ENCODE measurements around the gene ZNF219. TPM values are rescaled to one million over a fixed set of nuclear protein-coding genes. Genes with fewer than 3 reads are reported as not detected.

Gene ZNF219
- total RNA-seq, 2 experiments from 2014 or later = 5.3 to 5.8 TPM

DNA sequence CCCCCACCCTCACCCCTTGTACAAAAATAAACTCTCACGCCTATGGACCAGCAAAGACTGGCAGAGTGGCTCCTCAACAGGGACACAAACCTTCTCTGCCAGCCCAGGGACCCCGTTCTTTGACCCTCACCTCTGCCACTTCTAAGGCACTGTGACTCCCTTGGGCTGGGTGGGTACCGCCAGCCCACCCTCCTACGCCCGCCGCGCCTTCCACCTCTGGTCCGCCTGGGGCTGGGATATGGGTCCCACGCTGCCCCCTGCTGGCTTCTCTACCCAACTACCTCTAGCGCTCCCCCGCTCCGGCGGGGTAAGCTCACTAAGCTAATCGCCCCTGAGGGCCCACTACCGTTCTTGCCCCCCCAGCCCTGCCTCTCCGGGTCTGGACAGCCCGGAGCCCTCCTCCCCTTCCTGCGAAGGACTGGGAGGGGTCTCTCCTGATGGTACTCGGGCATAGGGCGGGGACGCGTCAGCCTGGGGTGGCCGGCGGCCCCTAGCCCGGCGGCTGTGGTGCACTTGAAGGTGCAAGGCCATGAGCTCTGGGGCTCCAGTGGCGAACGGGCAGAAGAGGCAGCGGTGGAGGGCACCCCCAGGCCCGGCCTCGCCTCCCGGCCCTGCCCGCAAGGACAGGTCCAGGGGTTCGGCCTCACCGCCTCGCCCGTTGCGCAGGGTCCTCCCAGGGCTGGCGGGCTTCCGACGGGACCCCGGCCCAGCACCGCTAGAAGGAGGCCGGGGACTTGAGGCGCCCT, 8.1 kb downstream of the ZNF219 start:
- H3K4me3 Mint-ChIP-seq = no peak overlapping the region
- no peaks in the 10 kb centered on the region for H3K36me3 Mint-ChIP-seq (ENCODE audit: low read depth)
- H3K27me3 Mint-ChIP-seq = no peaks in the 10 kb centered on the region
- POLR2A ChIA-PET = interaction anchor here (1.0 to 4.1 kb wide), 2 partner anchors 14 to 19 kb away, joined by 3 to 19 read pairs; partner anchors contain the start of gene ARHGEF40
- CTCF ChIA-PET = interaction anchor here (0.6 to 5.1 kb wide), 9 partner anchors 11 to 119 kb away, joined by 3 to 81 read pairs (median 3); partner anchors contain the start of gene TMEM253
- no peak for DNase-seq
- no peak overlapping the region for H3K27ac Mint-ChIP-seq
- peaks cover 28% of the 10 kb centered on the region for H3K4me1 Mint-ChIP-seq
- H3K9me3 Mint-ChIP-seq = no peaks in the 10 kb centered on the region

DNA sequence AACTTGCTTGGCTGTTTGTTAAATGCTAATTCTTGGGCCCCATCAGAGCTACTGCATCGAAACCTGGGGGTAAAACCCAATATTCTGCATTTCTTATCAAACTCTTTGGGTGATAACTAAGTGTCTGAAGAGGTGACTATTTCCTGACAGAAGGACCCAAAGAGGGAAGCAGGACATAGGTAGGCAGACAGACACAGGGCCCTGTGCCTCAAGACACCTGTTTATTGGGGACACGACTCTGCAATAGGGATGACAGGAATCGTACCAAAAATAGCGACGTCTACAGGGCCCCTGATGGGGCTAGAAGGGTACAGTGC, 8.6 kb downstream of the ZNF219 start:
- H3K9me3 Mint-ChIP-seq = no peaks in the 10 kb centered on the region
- ChIA-PET CTCF (interaction anchor here (0.7 to 5.1 kb wide), 12 partner anchors 10 to 119 kb away, joined by 3 to 81 read pairs (median 4); partner anchors contain the start of genes ARHGEF40 and TMEM253), POLR2A (interaction anchor here (3.1 to 4.1 kb wide), 2 partner anchors 13 to 19 kb away, joined by 19 to 31 read pairs; partner anchors contain the start of gene ARHGEF40)
- no peak for DNase-seq
- peaks cover 28% of the 10 kb centered on the region for H3K4me1 Mint-ChIP-seq
- no peaks in the 10 kb centered on the region for H3K36me3 Mint-ChIP-seq (ENCODE audit: low read depth)
- H3K27ac Mint-ChIP-seq = no peak overlapping the region
- no peak overlapping the region for H3K4me3 Mint-ChIP-seq
- H3K27me3 Mint-ChIP-seq = no peaks in the 10 kb centered on the region

DNA sequence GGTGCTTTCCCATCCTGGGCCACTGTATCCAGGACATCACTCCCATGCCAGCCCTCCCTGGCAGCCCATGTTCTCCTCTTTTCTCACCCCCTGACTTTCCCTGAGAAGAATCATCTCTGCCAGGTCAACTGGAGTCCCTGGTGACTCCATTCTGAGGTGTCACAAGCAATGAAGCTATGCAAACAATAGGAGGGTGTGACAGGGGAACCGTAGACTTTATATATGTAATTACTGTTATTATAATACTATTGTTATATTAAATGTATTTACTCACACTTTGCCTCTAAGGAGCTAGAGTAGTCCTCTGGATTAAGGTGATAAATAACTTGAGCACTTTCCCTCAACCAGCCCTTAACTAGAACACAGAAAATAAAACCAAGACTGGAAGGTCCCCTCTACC, 9.2 kb downstream of the ZNF219 start:
- H3K4me3 Mint-ChIP-seq = no peak overlapping the region
- no peaks in the 10 kb centered on the region for H3K27me3 Mint-ChIP-seq
- ChIA-PET POLR2A (interaction anchor here (2.0 to 4.1 kb wide), 3 partner anchors 14 to 21 kb away, joined by 6 to 31 read pairs (median 19); partner anchors contain the start of gene ARHGEF40), CTCF (interaction anchor here (0.9 to 5.1 kb wide), 11 partner anchors 10 to 118 kb away, joined by 3 to 81 read pairs (median 4); partner anchors contain the start of genes ARHGEF40 and TMEM253)
- H3K36me3 Mint-ChIP-seq (ENCODE audit: low read depth) = no peaks in the 10 kb centered on the region
- H3K27ac Mint-ChIP-seq = no peak overlapping the region
- no peak for DNase-seq
- H3K9me3 Mint-ChIP-seq = no peaks in the 10 kb centered on the region
- H3K4me1 Mint-ChIP-seq = peaks cover 28% of the 10 kb centered on the region

DNA sequence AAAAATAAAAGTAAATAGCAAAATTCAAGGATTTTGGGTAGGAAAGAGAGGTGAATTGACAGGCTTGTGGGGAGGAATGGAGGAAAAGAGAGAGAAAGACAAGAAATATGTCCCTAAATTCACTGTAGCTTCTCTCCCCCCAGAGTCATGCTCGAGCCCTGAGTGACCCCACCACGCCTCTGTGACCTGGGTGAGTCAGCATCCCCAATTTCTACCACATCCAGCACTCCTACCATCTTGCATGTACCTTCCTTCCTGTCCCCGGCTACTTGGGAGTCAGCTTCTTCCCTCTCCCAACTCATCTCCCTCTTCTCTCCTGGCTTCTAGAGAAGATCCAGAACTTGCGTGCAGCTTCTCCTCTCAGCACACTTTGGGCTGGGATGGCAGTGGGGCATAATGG, 9.8 kb downstream of the ZNF219 start:
- CTCF ChIA-PET = interaction anchor here (1.0 to 5.1 kb wide), 9 partner anchors 11 to 118 kb away, joined by 3 to 81 read pairs (median 9); partner anchors contain the start of genes ARHGEF40 and TMEM253
- POLR2A ChIA-PET = interaction anchor here (2.0 to 4.1 kb wide), 3 partner anchors 14 to 20 kb away, joined by 6 to 31 read pairs (median 19); partner anchors contain the start of gene ARHGEF40
- no peak for DNase-seq
- no peaks in the 10 kb centered on the region for H3K27me3 Mint-ChIP-seq
- no peak overlapping the region for H3K4me3 Mint-ChIP-seq
- H3K4me1 Mint-ChIP-seq = peaks cover 28% of the 10 kb centered on the region
- H3K36me3 Mint-ChIP-seq (ENCODE audit: low read depth) = no peaks in the 10 kb centered on the region
- H3K9me3 Mint-ChIP-seq = no peaks in the 10 kb centered on the region
- H3K27ac Mint-ChIP-seq = no peak overlapping the region

DNA sequence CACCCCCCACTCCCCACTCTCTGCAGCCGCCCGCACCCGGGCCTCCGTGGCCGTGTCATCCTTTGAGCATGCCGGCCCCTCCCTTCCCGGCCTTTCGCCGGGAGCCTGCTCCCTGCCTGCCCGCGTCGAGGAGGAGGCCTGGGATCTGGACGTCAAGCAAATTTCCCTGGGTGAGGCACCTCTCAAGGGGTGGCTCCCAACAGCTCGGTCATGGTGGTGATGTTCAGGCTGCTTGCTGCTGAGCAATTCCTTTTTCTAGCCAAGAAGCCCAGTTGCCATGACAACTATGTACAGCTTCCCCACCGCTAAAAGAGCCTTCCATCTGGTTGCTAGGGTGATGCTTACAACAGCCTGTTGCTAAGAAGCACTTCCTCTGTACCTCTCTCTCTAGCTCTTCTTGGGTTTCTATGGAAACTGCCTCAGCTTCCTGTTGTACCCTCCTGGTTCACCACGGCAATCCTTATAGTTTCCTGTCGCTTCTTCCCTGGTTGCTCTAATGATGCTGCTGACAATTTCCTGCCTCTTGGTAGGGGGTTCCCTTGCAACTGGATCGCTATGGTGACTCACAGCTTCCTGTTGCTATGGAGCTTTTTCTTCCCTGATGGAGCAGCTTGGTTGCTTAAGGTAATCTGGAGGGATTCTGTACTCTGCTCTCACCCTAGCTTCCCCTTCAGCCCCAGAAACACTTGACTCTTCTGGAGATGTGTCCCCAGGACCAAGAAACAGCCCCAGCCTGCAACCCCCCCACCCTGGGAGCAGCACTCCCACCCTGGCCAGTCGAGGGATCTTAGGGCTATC, 11.0 kb downstream of the ZNF219 start:
- CTCF ChIA-PET = interaction anchor here (0.8 to 5.1 kb wide), 11 partner anchors 9 to 82 kb away, joined by 3 to 81 read pairs (median 4); partner anchors contain the start of genes NDRG2 and TMEM253
- POLR2A ChIA-PET = interaction anchor here (1.0 to 4.1 kb wide), 7 partner anchors 9 to 177 kb away, joined by 3 to 31 read pairs (median 4); partner anchors contain the start of gene ARHGEF40
- H3K27me3 Mint-ChIP-seq = no peaks in the 10 kb centered on the region
- H3K36me3 Mint-ChIP-seq (ENCODE audit: low read depth) = no peaks in the 10 kb centered on the region
- H3K27ac Mint-ChIP-seq = no peak overlapping the region
- H3K4me1 Mint-ChIP-seq = peaks cover 24% of the 10 kb centered on the region
- no peaks in the 10 kb centered on the region for H3K9me3 Mint-ChIP-seq
- no peak overlapping the region for H3K4me3 Mint-ChIP-seq
- DNase-seq = peak; percentile 64

DNA sequence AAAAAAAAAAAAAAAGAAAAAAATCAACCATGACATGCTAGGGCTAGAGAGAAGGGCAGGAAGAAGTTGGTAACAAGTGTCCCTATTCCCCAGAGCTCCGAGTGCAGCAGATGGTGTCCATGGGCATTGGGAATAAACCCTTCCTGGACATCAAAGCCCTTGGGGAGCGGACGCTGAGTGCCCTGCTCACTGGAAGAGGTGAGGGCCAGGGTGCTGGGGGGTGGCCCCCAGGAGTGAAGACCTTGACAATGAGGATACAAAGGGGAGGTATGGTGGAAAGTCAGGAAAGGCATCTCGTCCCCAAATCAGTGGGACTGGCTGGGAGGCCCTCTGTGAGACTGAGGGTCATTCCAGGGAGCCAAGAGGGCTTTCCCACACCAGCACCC, 11.6 kb downstream of the ZNF219 start:
- H3K36me3 Mint-ChIP-seq (ENCODE audit: low read depth) = no peaks in the 10 kb centered on the region
- H3K27ac Mint-ChIP-seq = no peak overlapping the region
- H3K9me3 Mint-ChIP-seq = no peaks in the 10 kb centered on the region
- ChIA-PET CTCF (interaction anchor here (0.8 to 5.1 kb wide), 11 partner anchors 9 to 82 kb away, joined by 3 to 81 read pairs (median 4); partner anchors contain the start of genes NDRG2 and TMEM253), POLR2A (interaction anchor here (1.0 to 4.1 kb wide), 5 partner anchors 13 to 178 kb away, joined by 3 to 31 read pairs (median 4); partner anchors contain the start of gene ARHGEF40)
- no peak overlapping the region for H3K4me3 Mint-ChIP-seq
- peaks cover 23% of the 10 kb centered on the region for H3K4me1 Mint-ChIP-seq
- no peak for DNase-seq
- no peaks in the 10 kb centered on the region for H3K27me3 Mint-ChIP-seq

DNA sequence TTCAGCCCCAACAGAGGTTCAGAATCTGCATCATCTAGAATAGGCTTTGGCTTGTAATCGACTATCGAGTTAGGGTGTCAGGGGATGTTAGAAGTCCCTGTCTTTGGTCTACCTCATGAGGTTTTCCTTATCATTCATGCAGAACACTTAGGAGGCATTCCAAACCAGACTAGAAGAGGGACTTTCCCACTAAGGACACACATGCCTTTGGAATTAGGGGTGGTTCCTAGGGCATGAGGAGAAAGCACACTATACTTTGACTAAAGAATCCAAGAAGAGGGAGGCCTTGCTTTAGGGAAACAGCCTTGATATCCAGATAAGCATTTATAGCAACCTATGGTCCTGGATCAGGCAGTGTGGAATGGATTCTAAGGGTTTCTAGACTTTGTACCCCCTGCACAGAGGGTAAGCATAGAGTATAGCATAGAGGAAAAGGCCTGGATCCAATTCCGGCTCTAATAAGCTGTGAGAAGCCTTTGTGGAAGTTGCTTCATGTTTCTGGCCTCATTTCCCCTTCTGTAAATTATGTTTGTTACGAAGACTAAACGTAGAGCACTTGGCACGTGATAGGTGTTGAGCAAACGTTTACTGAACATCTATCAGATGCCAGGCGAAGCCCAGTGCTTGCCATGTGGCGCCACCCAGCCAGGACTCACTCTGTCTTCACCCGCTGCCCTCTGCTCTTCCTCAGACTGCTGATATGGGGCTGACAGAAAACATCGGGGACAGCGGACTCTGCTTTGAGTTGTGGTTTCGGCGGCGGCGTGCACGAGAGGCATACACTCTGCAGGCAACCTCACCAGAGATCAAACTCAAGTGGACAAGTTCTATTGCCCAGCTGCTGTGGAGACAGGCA, 13.2 kb downstream of the ZNF219 start:
- Mint-ChIP-seq H3K4me3 (no peak overlapping the region), H3K4me1 (peaks cover 23% of the 10 kb centered on the region), H3K36me3 (ENCODE audit: low read depth) (no peaks in the 10 kb centered on the region), H3K9me3 (no peaks in the 10 kb centered on the region), H3K27ac (no peak overlapping the region), H3K27me3 (no peaks in the 10 kb centered on the region)
- ChIA-PET CTCF (no interaction called here), POLR2A (interaction anchor here (0.8 kb wide), 2 partner anchors 14 to 18 kb away, joined by 4 read pairs; no protein-coding TSS in a partner anchor)
- DNase-seq = no peak

DNA sequence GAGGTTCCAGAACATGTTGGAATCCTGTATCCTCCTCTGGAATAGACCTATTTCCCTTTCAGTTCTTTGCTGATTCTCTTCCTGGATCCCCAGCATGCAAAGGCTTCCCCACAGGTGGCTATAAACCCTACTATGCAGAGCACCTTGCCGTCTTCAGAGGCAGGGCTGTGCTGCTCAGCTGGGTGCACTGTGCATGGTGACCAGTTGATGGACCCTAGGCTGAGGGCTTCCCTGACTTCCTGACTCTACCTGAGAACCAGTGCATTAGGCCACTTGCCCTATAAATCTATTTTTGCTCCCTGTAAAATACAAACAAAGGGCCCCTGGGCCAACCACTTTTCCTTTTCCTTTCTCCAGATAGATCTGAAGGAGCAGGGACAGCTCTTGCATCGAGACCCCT, 14.1 kb downstream of the ZNF219 start:
- Mint-ChIP-seq H3K4me1 (peaks cover 23% of the 10 kb centered on the region), H3K27me3 (peaks cover 1% of the 10 kb centered on the region), H3K4me3 (no peak overlapping the region), H3K27ac (no peak overlapping the region), H3K36me3 (ENCODE audit: low read depth) (no peaks in the 10 kb centered on the region), H3K9me3 (no peaks in the 10 kb centered on the region)
- ChIA-PET CTCF (interaction anchor here (1.2 to 1.5 kb wide), 3 partner anchors 8 to 79 kb away, joined by 3 read pairs; no protein-coding TSS in a partner anchor), POLR2A (interaction anchor here (1.7 kb wide), 1 partner anchor 13 kb away, joined by 9 read pairs; the partner anchor contains the start of gene ARHGEF40)
- no peak for DNase-seq

DNA sequence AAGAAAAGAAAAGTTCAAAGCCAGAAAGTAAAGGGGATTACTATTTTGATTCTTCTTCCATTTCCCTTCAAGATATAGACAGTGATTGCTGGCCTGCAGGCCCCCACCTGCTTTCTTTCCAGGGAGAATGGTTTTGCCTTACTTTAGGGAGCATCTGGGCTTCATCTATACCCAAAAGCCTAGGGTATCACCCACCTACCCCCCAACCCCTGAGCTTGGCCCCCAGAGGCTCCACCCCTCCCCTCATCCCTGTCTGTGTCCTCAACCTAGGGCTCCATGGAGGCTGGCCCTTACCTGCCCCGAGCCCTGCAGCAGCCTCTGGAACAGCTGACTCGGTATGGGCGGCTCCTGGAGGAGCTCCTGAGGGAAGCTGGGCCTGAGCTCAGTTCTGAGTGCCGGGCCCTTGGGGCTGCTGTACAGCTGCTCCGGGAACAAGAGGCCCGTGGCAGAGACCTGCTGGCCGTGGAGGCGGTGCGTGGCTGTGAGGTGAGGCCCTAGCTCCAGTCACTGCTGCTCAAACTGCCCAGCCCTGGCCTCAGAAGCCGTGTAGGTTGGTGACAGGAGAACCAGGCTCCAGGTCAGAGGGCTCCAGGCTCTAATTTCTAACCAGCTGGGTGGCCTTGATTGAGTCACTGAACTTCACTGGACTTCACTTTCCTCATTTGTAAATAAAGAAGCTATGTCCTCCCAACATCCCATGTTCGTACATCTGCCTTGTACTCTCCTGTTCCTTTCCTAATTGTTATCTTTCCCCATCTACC, 14.7 kb downstream of the ZNF219 start:
- POLR2A ChIA-PET = interaction anchor here (1.7 kb wide), 1 partner anchor 13 kb away, joined by 9 read pairs; the partner anchor contains the start of gene ARHGEF40
- Mint-ChIP-seq H3K27me3 (peaks cover 1% of the 10 kb centered on the region), H3K36me3 (ENCODE audit: low read depth) (no peaks in the 10 kb centered on the region), H3K27ac (no peak overlapping the region), H3K4me3 (no peak overlapping the region), H3K4me1 (peaks cover 18% of the 10 kb centered on the region), H3K9me3 (no peaks in the 10 kb centered on the region)
- CTCF ChIA-PET = interaction anchor here (0.6 to 1.5 kb wide), 5 partner anchors 9 to 472 kb away, joined by 3 to 4 read pairs (median 3); no protein-coding TSS in a partner anchor
- no peak for DNase-seq

DNA sequence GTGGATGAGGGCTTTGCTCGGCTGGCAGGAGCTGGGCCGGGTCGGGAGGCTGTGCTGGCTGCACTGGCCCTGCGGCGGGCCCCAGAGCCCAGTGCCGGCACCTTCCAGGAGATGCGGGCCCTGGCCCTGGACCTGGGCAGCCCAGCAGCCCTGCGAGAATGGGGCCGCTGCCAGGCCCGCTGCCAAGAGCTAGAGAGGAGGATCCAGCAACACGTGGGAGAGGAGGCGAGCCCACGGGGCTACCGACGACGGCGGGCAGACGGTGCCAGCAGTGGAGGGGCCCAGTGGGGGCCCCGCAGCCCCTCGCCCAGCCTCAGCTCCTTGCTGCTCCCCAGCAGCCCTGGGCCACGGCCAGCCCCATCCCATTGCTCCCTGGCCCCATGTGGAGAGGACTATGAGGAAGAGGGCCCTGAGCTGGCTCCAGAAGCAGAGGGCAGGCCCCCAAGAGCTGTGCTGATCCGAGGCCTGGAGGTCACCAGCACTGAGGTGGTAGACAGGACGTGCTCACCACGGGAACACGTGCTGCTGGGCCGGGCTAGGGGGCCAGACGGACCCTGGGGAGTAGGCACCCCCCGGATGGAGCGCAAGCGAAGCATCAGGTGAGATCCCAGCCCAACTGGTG, 16.8 kb downstream of the ZNF219 start:
- ChIA-PET CTCF (no interaction called here), POLR2A (no interaction called here)
- H3K36me3 Mint-ChIP-seq (ENCODE audit: low read depth) = no peaks in the 10 kb centered on the region
- DNase-seq = no peak
- H3K27ac Mint-ChIP-seq = no peak overlapping the region
- H3K27me3 Mint-ChIP-seq = peaks cover 1% of the 10 kb centered on the region
- no peak overlapping the region for H3K4me3 Mint-ChIP-seq
- peaks cover 3% of the 10 kb centered on the region for H3K4me1 Mint-ChIP-seq
- H3K9me3 Mint-ChIP-seq = no peaks in the 10 kb centered on the region

DNA sequence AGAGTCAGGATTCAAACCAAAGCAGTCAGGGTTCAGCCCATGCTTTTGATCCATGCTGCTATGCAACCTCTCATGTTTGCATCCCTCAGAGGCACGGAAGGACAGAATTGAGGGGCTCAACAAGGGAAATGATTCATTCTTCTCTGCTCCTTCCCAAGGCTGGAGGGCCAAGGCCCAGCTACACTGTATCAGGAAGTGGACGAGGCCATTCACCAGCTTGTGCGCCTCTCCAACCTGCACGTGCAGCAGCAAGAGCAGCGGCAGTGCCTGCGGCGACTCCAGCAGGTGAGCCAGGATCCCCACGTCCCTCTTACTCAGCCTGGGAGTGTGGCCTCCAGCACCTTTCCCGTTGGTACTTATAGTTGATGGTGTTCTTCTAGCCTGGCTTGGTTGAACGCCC, 19.7 kb downstream of the ZNF219 start:
- Mint-ChIP-seq H3K36me3 (ENCODE audit: low read depth) (no peaks in the 10 kb centered on the region), H3K27me3 (peaks cover 3% of the 10 kb centered on the region), H3K4me1 (no peaks in the 10 kb centered on the region), H3K9me3 (no peaks in the 10 kb centered on the region), H3K27ac (no peak overlapping the region), H3K4me3 (no peak overlapping the region)
- POLR2A ChIA-PET = interaction anchor here (0.8 kb wide), 1 partner anchor 9 kb away, joined by 4 read pairs; no protein-coding TSS in a partner anchor
- no peak for DNase-seq
- CTCF ChIA-PET = interaction anchor here (1.1 to 1.4 kb wide), 2 partner anchors 10 to 64 kb away, joined by 3 read pairs; no protein-coding TSS in a partner anchor

Data from activated CD4-positive, alpha-beta memory T cell treated with anti-CD3 and anti-CD28 coated beads, Interleukin-2, amount 10 ng/mL, durations not matched to agents 7 days and 5 days (primary cell).